ENCODE measurements around the gene GAS2.

The GAS2 gene

GRCh38 chr11:22768281-22768680 is 101.9 kb downstream of the GAS2 start:
- no peak for TF ChIP-seq OVOL3 (tag by site-specific recombination; IDR thresholded peaks at IDR 0.05)
- no peak for TF ChIP-seq ZNF248 (tag by site-specific recombination; IDR thresholded peaks at IDR 0.05)
- no peak for TF ChIP-seq ZNF585B (tag by site-specific recombination; IDR thresholded peaks at IDR 0.05)
- TF ChIP-seq ZBTB44 (tag by site-specific recombination; IDR thresholded peaks at IDR 0.05): no peak
- TF ChIP-seq GLI2 (tag by site-specific recombination; IDR thresholded peaks at IDR 0.05; ENCODE audit: borderline replicate concordance, low read depth): no peak
- TF ChIP-seq ZEB2 (tag by site-specific recombination; IDR thresholded peaks at IDR 0.05): no peak
- no peak for TF ChIP-seq ZNF404 (tag by site-specific recombination; IDR thresholded peaks at IDR 0.05)
- no peak for TF ChIP-seq ZBTB21 (tag by site-specific recombination; IDR thresholded peaks at IDR 0.05)
- no peak for TF ChIP-seq ZNF366 (tag by site-specific recombination; conservative IDR thresholded peaks at IDR 0.05)
- no peak for TF ChIP-seq ZNF221 (tag by site-specific recombination; IDR thresholded peaks at IDR 0.05; ENCODE audit: borderline replicate concordance)
- no peak overlapping the region for H3K27ac ChIP-seq (ENCODE audit: extremely low read depth, low read depth, low read length)

GRCh38 chr11:22769081-22769480 is 102.7 kb downstream of the GAS2 start:
- CTCF ChIA-PET: interaction anchor here (1.0 kb wide), 1 partner anchor 18 kb away, joined by 4 read pairs; no protein-coding TSS in a partner anchor
- Histone ChIP-seq H3K9me3 (ENCODE audit: control insufficient read depth, insufficient read depth, low read depth, low read length) (no peaks in the 10 kb centered on the region), H3K27ac (ENCODE audit: extremely low read depth, low read depth, low read length) (no peak overlapping the region), H3K36me3 (ENCODE audit: control insufficient read depth in 2 of 2, insufficient read depth in 1 of 2, low read length in 2 of 2) (no peaks in the 10 kb centered on the region), H3K4me1 (ENCODE audit: control insufficient read depth, insufficient read depth, low read length) (no peaks in the 10 kb centered on the region), H3K4me3 (ENCODE audit: low read depth, low read length) (no peak overlapping the region)
- POLR2A ChIA-PET: no interaction called here
- TF ChIP-seq ZNF660 (tag by site-specific recombination; IDR thresholded peaks at IDR 0.05) (no peak), MEIS1 (CRISPR knock-in tag; IDR thresholded peaks at IDR 0.05; ENCODE audit: borderline replicate concordance) (no peak), YY2 (tag by site-specific recombination; IDR thresholded peaks at IDR 0.05) (no peak), ZNF518A (tag by site-specific recombination; conservative IDR thresholded peaks at IDR 0.05; ENCODE audit: low read depth) (no peak), ZBTB11 (tag by site-specific recombination; conservative IDR thresholded peaks at IDR 0.05; ENCODE audit: low read depth) (no peak), ZNF514 (tag by site-specific recombination; IDR thresholded peaks at IDR 0.05) (no peak), PRDM10 (tag by site-specific recombination; IDR thresholded peaks at IDR 0.05) (no peak)

More at GRCh38 chr11:22768281-22768680, 101.9 kb downstream of the GAS2 start:
- H3K4me3 ChIP-seq (ENCODE audit: low read depth, low read length): no peak overlapping the region
- H3K9me3 ChIP-seq (ENCODE audit: control insufficient read depth, insufficient read depth, low read depth, low read length): no peaks in the 10 kb centered on the region
- POLR2A ChIA-PET: no interaction called here
- H3K36me3 ChIP-seq (ENCODE audit: control insufficient read depth in 2 of 2, insufficient read depth in 1 of 2, low read length in 2 of 2): no peaks in the 10 kb centered on the region
- CTCF ChIA-PET: interaction anchor here (1.0 kb wide), 1 partner anchor 19 kb away, joined by 3 read pairs; no protein-coding TSS in a partner anchor
- H3K4me1 ChIP-seq (ENCODE audit: control insufficient read depth, insufficient read depth, low read length): no peaks in the 10 kb centered on the region
